IPS-15b (cell line): ENCODE measurements around the gene KIRREL1.
"Not testable (repeated sequence)": the region's sequence is repeated elsewhere in the genome, so short reads cannot be mapped to it uniquely, and the experiment has no call there.

Source experiments
- H3K27me3 ChIP-seq: one replicate; pipeline ENCODE4 v1.6.1; 2013; ENCODE audit warnings: low read length; ENCODE audit not compliant: control insufficient read depth, insufficient read depth
- H3K36me3 ChIP-seq: one replicate; pipeline ENCODE4 v1.6.1; 2013; ENCODE audit warnings: low read length; ENCODE audit not compliant: control insufficient read depth, insufficient read depth
- H3K4me1 ChIP-seq: one replicate; pipeline ENCODE4 v1.6.1; 2013; ENCODE audit warnings: mild to moderate bottlenecking, low read length; ENCODE audit not compliant: control insufficient read depth, insufficient read depth
- H3K4me3 ChIP-seq: one replicate; pipeline ENCODE4 v1.5.1; 2013; ENCODE audit warnings: low read depth, low read length
- H3K9ac ChIP-seq: one replicate; pipeline ENCODE4 v1.6.1; 2013; ENCODE audit warnings: low read depth, mild to moderate bottlenecking, low read length
- H3K9me3 ChIP-seq: one replicate; pipeline ENCODE4 v1.6.1; 2013; ENCODE audit warnings: mild to moderate bottlenecking, low read length; ENCODE audit not compliant: control insufficient read depth, insufficient read depth

KIRREL1 gene

GRCh38 chr1:158119976-158120653 is 126.7 kb downstream of the KIRREL1 start:
- H3K4me1 ChIP-seq, result peaks cover 23% of the 10 kb centered on the region
- H3K4me3 ChIP-seq, result no peak overlapping the region
- H3K36me3 ChIP-seq, result no peaks in the 10 kb centered on the region
- H3K9ac ChIP-seq, result no peak overlapping the region
- peaks cover 8% of the 10 kb centered on the region for H3K27me3 ChIP-seq
- no peaks in the 10 kb centered on the region for H3K9me3 ChIP-seq

GRCh38 chr1:158121604-158122254 is 128.3 kb downstream of the KIRREL1 start:
- H3K36me3 ChIP-seq, result no peaks in the 10 kb centered on the region
- no peaks in the 10 kb centered on the region for H3K9me3 ChIP-seq
- H3K9ac ChIP-seq, result no peak overlapping the region
- no peak overlapping the region for H3K4me3 ChIP-seq
- peaks cover 25% of the 10 kb centered on the region for H3K4me1 ChIP-seq
- H3K27me3 ChIP-seq, result no peaks in the 10 kb centered on the region

- Histone ChIP-seq H3K9me3 (no peaks in the 10 kb centered on the region), H3K36me3 (no peaks in the 10 kb centered on the region), H3K27me3 (no peaks in the 10 kb centered on the region), H3K4me1 (peaks cover 23% of the 10 kb centered on the region), H3K4me3 (no peak overlapping the region), H3K9ac (no peak overlapping the region)
These were observed 129.5 kb downstream of the KIRREL1 start for GRCh38 chr1:158122833-158123388.

GRCh38 chr1:158124034-158124433 is 130.6 kb downstream of the KIRREL1 start:
- Histone ChIP-seq H3K4me3 (no peak overlapping the region), H3K27me3 (no peaks in the 10 kb centered on the region), H3K4me1 (peaks cover 14% of the 10 kb centered on the region), H3K9ac (no peak overlapping the region), H3K36me3 (no peaks in the 10 kb centered on the region), H3K9me3 (no peaks in the 10 kb centered on the region)

- Histone ChIP-seq H3K27me3 (no peaks in the 10 kb centered on the region), H3K4me3 (no peak overlapping the region), H3K36me3 (no peaks in the 10 kb centered on the region), H3K9me3 (no peaks in the 10 kb centered on the region), H3K9ac (no peak overlapping the region), H3K4me1 (peaks cover 12% of the 10 kb centered on the region)
These were observed 131.6 kb downstream of the KIRREL1 start for GRCh38 chr1:158124999-158125398.

- Histone ChIP-seq H3K9ac (no peak overlapping the region), H3K27me3 (no peaks in the 10 kb centered on the region), H3K4me1 (peaks cover 12% of the 10 kb centered on the region), H3K4me3 (no peak overlapping the region), H3K36me3 (no peaks in the 10 kb centered on the region), H3K9me3 (no peaks in the 10 kb centered on the region)
These were observed 133.0 kb downstream of the KIRREL1 start for GRCh38 chr1:158126425-158126824.

- H3K4me1 ChIP-seq, H3K9ac ChIP-seq, H3K36me3 ChIP-seq, H3K27me3 ChIP-seq, H3K4me3 ChIP-seq, H3K9me3 ChIP-seq: not testable (repeated sequence)
These were observed 135.1 kb downstream of the KIRREL1 start for GRCh38 chr1:158128531-158128930.

GRCh38 chr1:158131217-158131616 is 137.8 kb downstream of the KIRREL1 start:
- Histone ChIP-seq H3K9me3 (no peaks in the 10 kb centered on the region), H3K27me3 (no peaks in the 10 kb centered on the region), H3K4me3 (no peak overlapping the region), H3K4me1 (no peaks in the 10 kb centered on the region), H3K9ac (no peak overlapping the region), H3K36me3 (no peaks in the 10 kb centered on the region)

- H3K27me3 ChIP-seq, result peaks cover 2% of the 10 kb centered on the region
- no peak overlapping the region for H3K9ac ChIP-seq
- H3K9me3 ChIP-seq, result no peaks in the 10 kb centered on the region
- no peak overlapping the region for H3K4me3 ChIP-seq
- H3K4me1 ChIP-seq, result no peaks in the 10 kb centered on the region
- no peaks in the 10 kb centered on the region for H3K36me3 ChIP-seq
These were observed 147.3 kb downstream of the KIRREL1 start for GRCh38 chr1:158140764-158141192.

- Histone ChIP-seq H3K9me3 (no peaks in the 10 kb centered on the region), H3K4me3 (no peak overlapping the region), H3K9ac (no peak overlapping the region), H3K4me1 (no peaks in the 10 kb centered on the region), H3K36me3 (no peaks in the 10 kb centered on the region), H3K27me3 (peaks cover 22% of the 10 kb centered on the region)
These were observed 151.8 kb downstream of the KIRREL1 start for GRCh38 chr1:158145173-158145719.

- no peaks in the 10 kb centered on the region for H3K4me1 ChIP-seq
- H3K4me3 ChIP-seq, result no peak overlapping the region
- no peaks in the 10 kb centered on the region for H3K9me3 ChIP-seq
- no peaks in the 10 kb centered on the region for H3K36me3 ChIP-seq
- peaks cover 31% of the 10 kb centered on the region for H3K27me3 ChIP-seq
- H3K9ac ChIP-seq, result no peak overlapping the region
These were observed 152.7 kb downstream of the KIRREL1 start for GRCh38 chr1:158146165-158146564.

GRCh38 chr1:158146739-158147138 is 153.3 kb downstream of the KIRREL1 start:
- H3K36me3 ChIP-seq, result no peaks in the 10 kb centered on the region
- H3K4me1 ChIP-seq, result no peaks in the 10 kb centered on the region
- H3K9me3 ChIP-seq, result no peaks in the 10 kb centered on the region
- no peak overlapping the region for H3K4me3 ChIP-seq
- no peak overlapping the region for H3K9ac ChIP-seq
- H3K27me3 ChIP-seq, result peaks cover 35% of the 10 kb centered on the region
